HG02610 (cell line): ENCODE data around the gene OR7E24.
"Not testable (repeated sequence)": the region's sequence is repeated elsewhere in the genome, so short reads cannot be mapped to it uniquely, and the experiment has no call there.

Experiments used
- ATAC-seq: cut with Tn5 transposase; IDR thresholded peaks from one replicate; pipeline ENCODE4 v1.9.1; 2021; ENCODE audit warnings: mild to moderate bottlenecking, moderate library complexity; ENCODE audit not compliant: unreplicated experiment

Gene OR7E24

DNA sequence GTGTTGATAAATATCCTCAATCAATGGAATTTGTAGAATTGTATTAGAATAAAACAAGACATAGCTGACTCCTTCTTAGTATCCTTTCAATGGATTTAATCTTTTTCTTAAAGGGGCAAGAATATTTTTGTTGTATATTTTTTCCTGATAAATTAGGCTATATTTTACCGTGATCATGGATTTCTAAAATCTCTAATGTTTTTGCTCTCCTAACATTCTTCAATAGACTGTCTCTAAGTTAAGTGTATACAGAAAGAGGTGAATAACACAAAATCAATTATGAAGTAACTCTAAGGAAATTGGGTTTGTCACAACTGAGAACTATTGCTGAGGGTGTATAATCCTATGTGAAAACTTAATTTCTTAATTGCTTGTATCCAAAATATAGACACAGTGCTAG is at the start of gene OR7E24:
Gene OR7E24 (plus strand): TSS at position 301 of the 400 bp plus-strand sequence. CDS start 114 bp downstream, outside the sequence.
- ATAC-seq: no peak

DNA sequence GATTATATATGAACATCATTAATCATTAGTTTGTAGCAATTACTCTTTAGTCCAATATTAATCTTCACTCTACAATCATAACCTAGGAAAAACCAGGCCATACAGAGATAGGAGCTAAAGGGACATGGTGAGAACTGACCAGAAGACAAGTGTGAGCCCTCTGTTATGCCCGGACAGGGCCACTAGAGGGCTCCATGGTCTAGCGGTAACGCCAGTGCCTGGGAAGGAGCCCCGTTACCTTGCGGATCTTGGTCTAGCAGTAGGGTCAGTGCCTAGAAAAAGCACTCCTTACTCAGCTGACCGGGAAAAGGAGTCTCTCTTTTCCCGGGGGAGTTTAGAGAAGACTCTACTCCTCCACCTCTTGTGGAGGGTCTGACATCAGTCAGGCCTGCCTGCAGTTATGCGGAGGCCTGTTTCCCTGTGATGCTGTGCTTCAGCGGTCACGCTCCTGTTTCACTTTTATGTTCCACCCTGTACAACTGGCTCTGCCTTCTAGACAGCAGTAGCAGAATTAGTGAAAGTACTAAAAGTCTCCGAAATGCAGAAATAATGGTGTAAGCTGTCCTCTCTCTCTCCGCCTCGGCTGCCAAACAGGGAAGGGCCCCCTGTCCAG is 45.1 kb upstream of the OR7E24 start:
- ATAC-seq: no peak

DNA sequence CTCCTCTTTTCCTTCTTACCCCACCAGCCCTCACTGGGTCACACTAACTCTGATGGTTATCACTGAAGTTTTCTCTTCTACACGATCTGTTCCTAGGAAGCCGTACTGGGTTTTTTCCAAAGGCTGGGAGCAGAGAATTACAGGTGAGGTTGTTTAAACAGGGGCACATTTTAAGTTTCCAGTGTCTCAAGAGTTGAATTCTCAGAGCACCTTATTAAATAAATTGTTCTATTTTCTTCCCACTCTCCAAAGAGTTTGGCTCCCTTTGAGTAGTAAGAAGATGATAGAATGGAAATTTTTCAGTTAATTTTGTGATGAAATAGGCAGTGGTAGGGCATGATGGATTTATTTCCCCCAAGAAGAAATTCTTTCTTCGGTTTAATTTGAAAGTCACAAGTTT is 31.2 kb upstream of the OR7E24 start, which contains the start of gene OR7D4:
Gene OR7D4 (minus strand): TSS at position 101 of the 400 bp plus-strand sequence. CDS start 4,752 bp downstream, outside the sequence.
- ATAC-seq: no peak

DNA sequence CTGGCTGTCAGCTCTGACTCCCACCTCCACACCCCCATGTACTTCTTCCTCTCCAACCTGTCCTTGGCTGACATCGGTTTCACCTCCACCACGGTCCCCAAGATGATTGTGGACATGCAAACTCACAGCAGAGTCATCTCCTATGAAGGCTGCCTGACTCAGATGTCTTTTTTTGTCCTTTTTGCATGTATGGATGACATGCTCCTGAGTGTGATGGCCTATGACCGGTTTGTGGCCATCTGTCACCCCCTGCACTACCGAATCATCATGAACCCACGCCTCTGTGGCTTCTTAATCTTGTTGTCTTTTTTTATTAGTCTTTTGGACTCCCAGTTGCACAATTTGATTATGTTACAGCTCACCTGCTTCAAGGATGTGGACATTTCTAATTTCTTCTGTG is 506 bp downstream of the OR7E24 start:
- no peak for ATAC-seq

DNA sequence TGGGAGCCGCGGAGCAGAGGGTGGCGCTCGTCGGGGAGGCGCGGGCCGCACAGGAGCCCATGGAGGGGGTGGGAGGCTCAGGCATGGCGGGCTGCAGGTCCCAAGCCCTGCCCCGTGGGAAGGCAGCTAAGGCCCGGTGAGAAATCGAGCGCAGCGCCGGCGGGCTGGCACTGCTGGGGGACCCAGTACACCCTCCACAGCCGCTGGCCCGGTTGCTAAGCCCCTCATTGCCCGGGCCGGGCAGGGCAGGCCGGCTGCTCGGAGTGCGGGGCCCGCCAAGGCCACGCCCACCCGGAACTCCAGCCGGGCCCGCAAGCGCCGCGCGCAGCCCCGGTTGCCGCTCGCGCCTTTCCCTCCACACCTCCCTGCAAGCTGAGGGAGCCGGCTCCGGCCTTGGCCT is 32.8 kb downstream of the OR7E24 start:
- not testable (repeated sequence) for ATAC-seq

DNA sequence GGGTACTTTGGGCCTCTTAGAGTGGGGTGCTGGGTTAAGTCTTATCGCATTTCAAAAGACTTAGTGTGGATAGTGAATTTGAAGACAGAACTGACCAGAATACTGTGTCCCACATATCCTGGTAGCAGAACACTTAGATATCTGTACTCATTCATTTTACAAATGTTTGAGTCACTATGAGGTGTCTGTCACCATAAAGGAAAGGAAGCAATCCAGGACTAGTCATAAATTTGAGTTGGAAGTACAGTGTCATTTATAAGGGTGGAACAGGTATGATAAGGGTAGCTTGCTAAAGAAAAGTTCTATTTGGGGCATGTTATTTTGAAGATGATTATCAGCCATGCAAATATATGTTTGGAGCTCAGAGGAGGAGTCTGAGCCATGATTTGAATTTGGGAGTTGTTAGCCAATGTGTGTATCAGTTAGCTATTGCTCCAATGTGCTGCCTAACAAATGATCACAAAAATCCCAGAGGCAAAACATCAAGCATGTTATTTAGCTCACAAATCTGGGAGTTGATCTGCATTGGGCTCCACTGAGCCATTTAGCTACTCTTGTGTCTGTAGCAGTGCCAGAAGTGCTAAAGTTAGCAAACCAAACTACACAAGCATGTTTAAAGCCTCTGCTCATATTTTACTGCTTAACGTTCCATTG is 38.6 kb downstream of the OR7E24 start:
- ATAC-seq: no peak

DNA sequence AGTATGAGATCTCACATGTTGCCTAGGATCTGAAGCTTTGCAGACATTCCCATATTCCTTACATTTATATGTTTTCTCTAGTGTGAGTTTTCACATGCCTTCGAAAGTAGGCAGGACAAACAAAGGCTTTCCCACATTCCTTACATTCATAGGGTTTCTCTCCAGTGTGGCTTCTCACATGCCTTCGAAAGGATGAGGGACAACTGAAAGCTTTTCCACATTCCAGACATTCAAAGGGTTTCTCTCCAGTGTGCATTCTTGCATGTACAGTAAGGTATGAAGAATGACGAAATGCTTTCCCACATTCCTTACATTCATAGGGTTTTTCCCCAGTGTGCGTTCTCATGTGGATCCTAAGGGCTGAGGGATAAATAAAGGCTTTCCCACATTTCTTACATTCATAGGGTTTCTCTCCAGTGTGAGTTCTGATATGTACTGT is 44.7 kb downstream of the OR7E24 start:
- ATAC-seq: no peak

DNA sequence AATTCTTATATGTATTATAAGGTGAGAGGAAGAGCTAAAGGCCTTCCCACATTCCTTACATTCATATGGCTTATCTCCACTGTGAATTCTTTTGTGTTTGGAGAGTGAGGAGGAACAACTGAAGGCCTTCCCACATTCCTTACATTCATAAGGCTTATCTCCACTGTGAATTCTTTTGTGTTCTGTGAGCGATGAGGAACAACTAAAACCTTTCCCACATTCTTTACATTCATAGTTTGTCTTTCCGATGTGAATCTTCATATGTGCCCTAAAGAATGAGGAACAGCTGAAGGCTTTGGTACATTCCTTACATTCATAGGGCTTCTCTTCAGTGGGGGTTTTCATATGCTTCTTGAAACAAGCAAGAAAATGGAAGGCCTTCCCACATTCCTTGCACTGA is 45.6 kb downstream of the OR7E24 start:
- no peak for ATAC-seq
